ENCODE measurements around the gene FANCG.

GRCh38 chr9:35116539-35116897, 36.8 kb upstream of the FANCG start:
- no peak for TF ChIP-seq YY1 (IDR thresholded peaks at IDR 0.05; ENCODE audit: low read depth)
- no peak for TF ChIP-seq EP300 (IDR thresholded peaks at IDR 0.05; ENCODE audit: borderline replicate concordance)
